Measurements from ENCODE around the gene CXCL17.

DNA sequence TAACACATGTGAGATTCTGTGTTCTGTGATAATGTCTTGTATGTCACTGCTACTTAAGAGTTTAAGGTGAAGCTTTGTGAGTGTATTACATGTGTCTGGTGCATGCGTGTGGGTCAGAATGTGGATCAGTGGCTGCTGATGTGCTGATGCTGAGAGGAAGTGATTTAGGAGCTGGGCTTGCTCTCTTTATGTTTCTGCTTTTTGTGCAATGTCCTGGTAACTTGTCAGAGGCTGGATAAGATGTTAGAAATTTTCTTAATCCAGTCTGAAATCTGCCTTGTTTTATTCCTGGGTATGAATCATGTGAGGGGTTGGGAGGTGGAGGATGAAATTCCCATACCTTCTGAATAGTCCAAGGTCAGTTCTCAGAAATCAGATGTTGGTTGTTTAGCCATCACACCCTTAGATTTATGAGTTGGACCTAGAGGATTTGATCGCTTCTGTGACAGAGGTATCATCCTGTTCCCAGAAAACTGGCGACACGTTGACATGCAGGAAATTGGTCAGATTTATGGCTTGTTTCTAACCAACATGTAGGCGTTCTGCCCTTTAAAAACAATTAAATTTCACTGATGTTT is 24.5 kb upstream of the CXCL17 start:
- TF ChIP-seq, protein P1, sequence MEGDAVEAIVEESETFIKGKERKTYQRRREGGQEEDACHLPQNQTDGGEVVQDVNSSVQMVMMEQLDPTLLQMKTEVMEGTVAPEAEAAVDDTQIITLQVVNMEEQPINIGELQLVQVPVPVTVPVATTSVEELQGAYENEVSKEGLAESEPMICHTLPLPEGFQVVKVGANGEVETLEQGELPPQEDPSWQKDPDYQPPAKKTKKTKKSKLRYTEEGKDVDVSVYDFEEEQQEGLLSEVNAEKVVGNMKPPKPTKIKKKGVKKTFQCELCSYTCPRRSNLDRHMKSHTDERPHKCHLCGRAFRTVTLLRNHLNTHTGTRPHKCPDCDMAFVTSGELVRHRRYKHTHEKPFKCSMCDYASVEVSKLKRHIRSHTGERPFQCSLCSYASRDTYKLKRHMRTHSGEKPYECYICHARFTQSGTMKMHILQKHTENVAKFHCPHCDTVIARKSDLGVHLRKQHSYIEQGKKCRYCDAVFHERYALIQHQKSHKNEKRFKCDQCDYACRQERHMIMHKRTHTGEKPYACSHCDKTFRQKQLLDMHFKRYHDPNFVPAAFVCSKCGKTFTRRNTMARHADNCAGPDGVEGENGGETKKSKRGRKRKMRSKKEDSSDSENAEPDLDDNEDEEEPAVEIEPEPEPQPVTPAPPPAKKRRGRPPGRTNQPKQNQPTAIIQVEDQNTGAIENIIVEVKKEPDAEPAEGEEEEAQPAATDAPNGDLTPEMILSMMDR (IDR thresholded peaks at IDR 0.05) = no peak
- no peak for TF ChIP-seq POLR2A (IDR thresholded peaks at IDR 0.05)
